Colonic mucosa (tissue), 4 donors: ENCODE measurements around the gene OCLN. TPM values are rescaled to one million over a fixed set of nuclear protein-coding genes. Genes with fewer than 3 reads are reported as not detected.
"Not testable (repeated sequence)": the region's sequence is repeated elsewhere in the genome, so short reads cannot be mapped to it uniquely, and the experiment has no call there.

Experiments used
- DNase-seq: peaks from one replicate; pipeline ENCODE4 v3.0.0-alpha.2; 2020
- H3K27ac ChIP-seq: fragments of 200-600 bp; one replicate; pipeline ENCODE4 v1.8.0; 2021
- H3K27me3 ChIP-seq: fragments of 200-600 bp; one replicate; pipeline ENCODE4 v1.8.0; 2021
- H3K36me3 ChIP-seq: fragments of 200-600 bp; one replicate; pipeline ENCODE4 v1.8.0; 2021
- H3K4me1 ChIP-seq: fragments of 200-600 bp; one replicate; pipeline ENCODE4 v1.8.0; 2021; ENCODE audit warnings: mild to moderate bottlenecking
- H3K4me3 ChIP-seq: fragments of 200-600 bp; one replicate; pipeline ENCODE4 v1.8.0; 2021
- H3K9ac ChIP-seq, 2 donors: one replicate each; pipeline ENCODE4 v1.7.0; 2013; ENCODE audit warnings: control low read depth in 2 of 2, low read depth in 2 of 2, low read length in 2 of 2
- H3K9me3 ChIP-seq: fragments of 200-600 bp; one replicate; pipeline ENCODE4 v1.8.0; 2021
- intact Hi-C: fragments of 100-400 bp; cut with DNase I; formaldehyde crosslinking; loops from one replicate; pipeline ENCODE4 v1.14.1; 2022
- total RNA-seq, 2 donors: library from RNA; stranded (reverse); fragmentation: NEBNext Ultra II Directional in 1 of 2; extraction: Animal tissue kit (Norgen Biotek cat#: 25700) in 1 of 2; gene quantifications; one replicate each; pipeline ENCODE4 v1.2.1, GENCODE V29; 2021
- TF ChIP-seq, protein P1 (sequence below): fragments of 200-600 bp; IDR thresholded peaks from one replicate; pipeline ENCODE4 v1.8.0; 2022; ENCODE audit warnings: antibody characterized with exemption, mild to moderate bottlenecking
- donor health status: healthy.
- donor health status: DM: no; HTN: no; CAD: no.
- donor health status: DM: no; HTN: no; CAD: no.

OCLN gene
- total RNA-seq, 2 donors from 2014 or later, result 115 to 176 TPM

DNA sequence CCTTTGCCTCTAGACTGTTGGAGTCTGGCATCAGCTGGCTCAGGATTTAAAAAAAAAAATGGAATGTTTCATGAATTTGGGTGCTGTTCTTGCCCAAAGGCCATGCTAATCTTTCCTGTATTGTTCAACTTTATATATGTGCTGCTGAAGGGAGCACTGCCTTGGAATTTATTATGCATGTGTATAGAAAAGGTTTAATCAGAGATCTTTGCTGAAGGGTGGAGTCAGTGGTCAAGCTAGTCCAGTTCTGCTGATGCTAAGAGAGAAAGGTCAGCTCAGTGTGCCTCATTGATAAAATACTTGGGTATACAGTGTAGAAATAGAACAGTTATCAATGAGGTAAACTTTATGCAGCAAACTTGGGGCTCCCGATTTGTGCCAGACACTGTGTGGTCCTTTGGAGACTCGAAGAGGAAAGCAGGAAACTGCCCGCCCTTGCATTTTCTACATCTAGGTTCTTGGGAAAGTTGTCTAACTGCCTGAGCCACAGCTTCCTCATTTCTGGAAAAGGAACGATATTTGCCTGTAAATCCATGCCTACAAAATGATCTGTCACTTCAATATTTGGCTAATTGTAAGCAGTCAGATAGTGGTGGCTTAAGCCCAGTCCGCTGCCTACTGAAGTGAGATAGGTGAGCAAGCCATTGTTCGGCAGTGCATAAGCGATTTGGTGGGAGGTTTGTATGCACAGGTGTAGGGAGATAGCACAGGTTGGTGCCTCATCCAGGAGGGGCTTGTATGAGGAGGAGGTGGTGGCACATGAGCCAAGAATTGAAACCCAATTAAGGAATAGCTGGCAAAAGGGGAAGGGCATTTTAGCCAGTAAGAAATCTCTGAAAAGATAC lies 38.2 kb downstream of the OCLN start:
- no peaks in the 10 kb centered on the region for H3K27me3 ChIP-seq
- H3K9ac ChIP-seq, result no peak overlapping the region
- H3K36me3 ChIP-seq, result no peaks in the 10 kb centered on the region
- H3K27ac ChIP-seq, result peak overlapping the region; percentile 27
- no peak for DNase-seq
- H3K4me3 ChIP-seq, result no peak overlapping the region
- no peaks in the 10 kb centered on the region for H3K9me3 ChIP-seq
- peaks cover 16% of the 10 kb centered on the region for H3K4me1 ChIP-seq
- TF ChIP-seq, protein P1, sequence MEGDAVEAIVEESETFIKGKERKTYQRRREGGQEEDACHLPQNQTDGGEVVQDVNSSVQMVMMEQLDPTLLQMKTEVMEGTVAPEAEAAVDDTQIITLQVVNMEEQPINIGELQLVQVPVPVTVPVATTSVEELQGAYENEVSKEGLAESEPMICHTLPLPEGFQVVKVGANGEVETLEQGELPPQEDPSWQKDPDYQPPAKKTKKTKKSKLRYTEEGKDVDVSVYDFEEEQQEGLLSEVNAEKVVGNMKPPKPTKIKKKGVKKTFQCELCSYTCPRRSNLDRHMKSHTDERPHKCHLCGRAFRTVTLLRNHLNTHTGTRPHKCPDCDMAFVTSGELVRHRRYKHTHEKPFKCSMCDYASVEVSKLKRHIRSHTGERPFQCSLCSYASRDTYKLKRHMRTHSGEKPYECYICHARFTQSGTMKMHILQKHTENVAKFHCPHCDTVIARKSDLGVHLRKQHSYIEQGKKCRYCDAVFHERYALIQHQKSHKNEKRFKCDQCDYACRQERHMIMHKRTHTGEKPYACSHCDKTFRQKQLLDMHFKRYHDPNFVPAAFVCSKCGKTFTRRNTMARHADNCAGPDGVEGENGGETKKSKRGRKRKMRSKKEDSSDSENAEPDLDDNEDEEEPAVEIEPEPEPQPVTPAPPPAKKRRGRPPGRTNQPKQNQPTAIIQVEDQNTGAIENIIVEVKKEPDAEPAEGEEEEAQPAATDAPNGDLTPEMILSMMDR, result no peak
- intact Hi-C loops, result no loop called here

DNA sequence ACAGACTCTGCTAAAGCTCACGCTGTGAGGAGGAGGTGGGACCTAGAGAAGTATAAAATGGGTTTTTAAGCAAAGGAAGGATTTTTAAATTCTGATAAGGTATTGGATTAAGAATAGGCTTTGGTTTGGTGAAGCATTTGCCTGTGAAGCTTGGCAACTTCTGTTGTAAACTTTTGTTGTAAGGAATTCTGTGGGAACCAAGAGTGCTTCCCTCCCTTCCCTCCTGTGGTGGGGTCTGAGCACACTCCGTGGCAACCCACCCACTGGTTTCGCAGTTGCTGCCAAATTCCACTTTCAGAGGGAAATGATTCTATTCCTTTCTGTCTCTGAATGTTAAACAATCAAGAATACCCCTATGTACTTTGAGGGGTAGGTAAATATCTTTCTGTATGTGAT lies 38.8 kb downstream of the OCLN start:
- TF ChIP-seq, protein P1, result no peak
- H3K9me3 ChIP-seq, result no peaks in the 10 kb centered on the region
- no peak overlapping the region for H3K4me3 ChIP-seq
- no peak for DNase-seq
- H3K9ac ChIP-seq, result peak overlapping the region in 1 of 2 donors; percentile 31
- H3K27ac ChIP-seq, result peak overlapping the region; percentile 27
- intact Hi-C loops, result no loop called here
- H3K4me1 ChIP-seq, result peaks cover 16% of the 10 kb centered on the region
- H3K27me3 ChIP-seq, result no peaks in the 10 kb centered on the region
- no peaks in the 10 kb centered on the region for H3K36me3 ChIP-seq

DNA sequence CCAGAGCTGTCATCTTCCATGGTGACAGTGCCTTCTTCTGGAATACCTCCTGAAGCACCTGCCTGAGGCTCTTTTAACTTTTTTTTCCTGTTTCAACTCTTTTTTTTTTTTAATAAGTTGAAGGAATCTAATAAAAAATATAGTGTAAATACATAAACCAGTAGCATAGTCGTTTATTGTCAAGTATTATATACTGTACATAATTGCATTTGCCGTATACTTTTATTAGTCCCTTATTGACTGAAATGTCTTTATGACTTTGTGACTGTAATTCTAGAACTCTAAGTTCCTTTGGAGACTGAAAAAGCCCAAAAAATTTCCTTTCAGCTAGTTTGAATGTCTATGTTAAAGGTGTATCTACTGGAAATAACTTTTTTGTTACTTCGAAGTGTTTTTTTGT lies 45.3 kb downstream of the OCLN start:
- H3K27ac ChIP-seq, H3K4me1 ChIP-seq, DNase-seq, H3K27me3 ChIP-seq, H3K36me3 ChIP-seq, intact Hi-C loops, H3K4me3 ChIP-seq, H3K9ac ChIP-seq, H3K9me3 ChIP-seq: not testable (repeated sequence)

DNA sequence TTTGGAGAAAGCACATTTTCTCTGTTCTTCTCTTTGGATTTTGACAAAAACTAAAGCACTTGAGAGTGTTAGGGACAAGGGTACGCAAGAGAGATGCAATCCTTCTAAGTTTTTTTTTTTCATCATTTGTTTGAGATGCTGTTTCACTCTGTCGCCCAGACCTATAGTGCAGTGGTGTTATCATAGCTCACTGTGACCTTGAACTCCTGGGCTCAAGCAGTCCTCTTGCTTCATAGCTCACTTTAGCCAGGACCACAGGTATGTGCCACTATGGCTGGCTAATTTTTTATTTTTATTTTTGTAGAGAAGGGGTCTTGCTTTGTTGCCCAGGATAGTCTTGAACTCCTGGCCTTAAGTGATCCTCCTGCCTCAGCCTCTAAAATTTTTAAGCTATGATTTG lies 46.1 kb downstream of the OCLN start:
- intact Hi-C loops, H3K4me1 ChIP-seq, DNase-seq, H3K36me3 ChIP-seq, H3K9ac ChIP-seq, H3K27ac ChIP-seq, H3K4me3 ChIP-seq, H3K27me3 ChIP-seq, H3K9me3 ChIP-seq: not testable (repeated sequence)

DNA sequence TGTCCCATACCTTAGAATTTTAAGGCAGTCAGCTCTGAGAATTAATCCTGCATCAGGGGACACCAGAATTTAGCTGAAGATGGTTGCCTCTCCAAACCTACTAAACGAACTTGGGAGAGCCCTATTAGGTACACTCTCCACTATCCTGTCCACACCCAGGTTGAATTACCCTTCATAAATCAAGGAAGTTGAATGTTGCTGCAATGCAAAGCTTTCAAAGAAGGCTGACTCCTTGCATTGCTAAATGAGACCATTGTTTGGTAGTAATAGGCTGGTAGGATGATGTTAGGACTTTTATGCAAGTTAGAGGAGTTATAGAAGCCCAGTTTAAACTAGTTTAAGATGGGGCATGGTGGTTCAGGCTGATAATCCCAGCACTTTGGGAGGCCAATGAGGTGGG lies 48.8 kb downstream of the OCLN start:
- DNase-seq, H3K9ac ChIP-seq, H3K9me3 ChIP-seq, H3K27ac ChIP-seq, H3K4me1 ChIP-seq, intact Hi-C loops, H3K4me3 ChIP-seq, H3K36me3 ChIP-seq, H3K27me3 ChIP-seq: not testable (repeated sequence)

DNA sequence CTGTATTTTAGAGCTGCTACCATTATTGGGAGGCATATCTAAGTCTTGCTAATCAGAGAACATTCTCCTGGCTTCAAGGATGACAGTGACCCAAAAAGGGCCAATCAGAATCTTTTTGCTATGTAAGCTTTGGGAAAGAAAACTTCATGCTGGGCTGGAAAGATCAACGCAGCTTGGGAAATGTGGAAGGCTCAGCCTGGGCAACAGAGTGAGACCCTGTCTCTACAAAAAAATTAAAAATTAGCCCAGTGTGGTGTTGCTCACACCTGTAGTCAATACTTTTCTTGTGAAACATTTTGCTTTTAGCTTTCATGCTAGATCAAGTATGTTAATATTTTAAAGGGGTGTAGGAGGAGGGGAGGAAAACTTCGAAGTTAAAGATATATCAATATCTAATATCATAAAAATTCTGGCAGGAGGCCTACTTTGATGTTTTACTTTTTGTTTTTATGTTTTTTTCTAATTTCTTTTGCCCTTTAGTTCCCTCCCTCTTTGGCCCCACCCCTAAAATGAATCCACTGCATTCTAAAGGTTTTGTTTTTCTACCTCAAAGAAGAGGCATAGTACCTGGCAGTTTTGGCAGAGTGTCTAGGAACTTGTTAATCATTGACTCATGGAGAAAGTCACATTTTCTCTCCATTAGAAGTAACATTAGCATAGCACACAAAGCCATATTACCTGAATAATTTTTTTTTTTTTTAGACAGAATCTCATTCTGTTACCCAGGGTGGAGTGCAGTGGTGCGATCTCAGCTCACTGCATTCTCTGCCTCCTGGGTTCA lies 50.4 kb downstream of the OCLN start:
- H3K27ac ChIP-seq, H3K9me3 ChIP-seq, H3K4me1 ChIP-seq, intact Hi-C loops, DNase-seq, H3K36me3 ChIP-seq, H3K9ac ChIP-seq, H3K27me3 ChIP-seq, H3K4me3 ChIP-seq: not testable (repeated sequence)

DNA sequence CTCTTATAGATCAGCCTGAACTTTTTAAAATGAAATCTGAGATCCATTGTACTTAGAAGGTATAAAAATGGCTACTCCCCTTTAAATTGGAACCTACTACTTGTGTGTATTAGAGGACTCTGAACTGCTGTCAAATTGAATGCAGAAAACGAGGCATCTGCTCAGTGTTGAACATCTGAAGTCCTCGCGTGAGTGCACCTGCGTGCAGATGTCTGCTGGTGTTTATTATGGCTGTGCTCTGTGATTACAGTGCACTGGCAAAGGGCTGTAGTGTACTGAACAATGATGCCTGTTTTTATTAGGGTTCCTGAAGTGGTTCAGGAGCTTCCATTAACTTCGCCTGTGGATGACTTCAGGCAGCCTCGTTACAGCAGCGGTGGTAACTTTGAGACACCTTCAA lies 52.0 kb downstream of the OCLN start:
- H3K9me3 ChIP-seq, H3K27me3 ChIP-seq, H3K4me3 ChIP-seq, H3K27ac ChIP-seq, H3K9ac ChIP-seq, intact Hi-C loops, H3K4me1 ChIP-seq, DNase-seq, H3K36me3 ChIP-seq: not testable (repeated sequence)

DNA sequence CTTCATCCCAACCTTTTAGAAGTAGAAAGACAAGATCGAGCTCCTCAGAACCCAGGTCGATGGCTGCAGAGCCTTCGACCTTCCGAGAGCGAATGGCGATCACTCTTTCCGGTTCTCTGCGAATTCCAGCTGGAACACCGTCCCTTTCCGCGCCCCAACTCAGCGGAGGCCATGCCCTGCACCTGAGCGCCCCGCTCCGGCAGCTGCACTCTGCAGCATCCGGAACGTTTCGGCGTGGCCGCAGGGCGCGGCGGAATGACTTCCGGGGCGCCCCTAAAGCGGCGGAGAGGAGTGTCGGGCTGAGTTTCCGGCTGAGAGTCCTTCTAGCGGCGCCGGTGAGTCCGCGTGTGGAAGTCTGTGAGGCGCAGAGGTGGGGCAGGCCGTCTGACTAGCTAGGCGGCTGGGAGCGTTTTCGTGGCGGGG lies 67.3 kb downstream of the OCLN start, which contains the start of gene GTF2H2C:
Gene GTF2H2C, plus strand, starts transcription at position 284 of the 423 bp plus-strand sequence. CDS start 4,942 bp downstream, outside the sequence.
- H3K27me3 ChIP-seq, intact Hi-C loops, H3K9me3 ChIP-seq, H3K4me1 ChIP-seq, H3K36me3 ChIP-seq: not testable (repeated sequence)
- peak within 1 kb of the TSS; percentile 53 for H3K27ac ChIP-seq
- peak within 1 kb of the TSS; percentile 26 to 39 for H3K9ac ChIP-seq
- H3K4me3 ChIP-seq, result peak within 1 kb of the TSS; percentile 27
- DNase-seq, result peak; percentile 83

DNA sequence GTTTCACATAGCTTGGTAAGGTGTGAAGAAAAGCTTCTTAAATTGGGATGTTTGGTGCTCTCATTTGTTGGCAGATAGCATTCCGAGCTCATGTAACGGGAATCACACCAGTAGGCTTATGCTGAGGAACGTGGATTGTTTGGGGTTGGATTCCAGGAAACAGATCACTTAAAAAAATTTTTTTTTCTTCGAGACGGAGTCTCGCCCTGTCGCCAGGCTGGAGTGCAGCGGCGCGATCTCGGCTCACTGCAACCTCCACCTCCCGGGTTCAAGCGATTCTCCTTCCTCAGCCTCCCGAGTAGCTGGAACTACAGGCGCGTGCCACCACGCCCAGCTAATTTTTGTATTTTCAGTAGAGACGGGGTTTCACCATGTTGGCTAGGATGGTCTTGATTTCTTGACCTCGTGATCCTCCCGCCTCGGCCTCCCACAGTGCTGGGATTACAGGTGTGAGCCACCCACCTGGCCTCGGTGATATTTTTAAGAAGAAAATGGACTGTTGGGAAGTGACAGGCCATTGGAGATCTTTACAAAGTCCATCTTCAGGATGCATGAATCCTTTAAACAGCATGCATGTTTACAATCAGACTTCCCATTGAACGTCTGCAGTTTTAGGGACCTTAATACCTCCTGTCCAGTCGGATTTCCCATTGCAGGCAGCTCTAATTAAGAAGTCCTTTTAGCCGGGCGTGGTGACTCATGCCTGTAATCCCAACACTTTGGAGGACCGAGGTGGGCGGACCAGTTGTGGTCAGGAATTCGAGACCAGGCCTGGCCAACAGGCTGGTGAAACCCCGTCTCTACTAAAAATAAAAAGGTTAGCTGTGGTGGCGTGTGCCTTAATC lies 68.2 kb downstream of the OCLN start:
- DNase-seq, H3K4me1 ChIP-seq, intact Hi-C loops, H3K27ac ChIP-seq, H3K27me3 ChIP-seq, H3K9me3 ChIP-seq, H3K36me3 ChIP-seq: not testable (repeated sequence)
- H3K4me3 ChIP-seq, result peak overlapping the region; percentile 13
- peak overlapping the region in 1 of 2 donors; percentile 24 for H3K9ac ChIP-seq

DNA sequence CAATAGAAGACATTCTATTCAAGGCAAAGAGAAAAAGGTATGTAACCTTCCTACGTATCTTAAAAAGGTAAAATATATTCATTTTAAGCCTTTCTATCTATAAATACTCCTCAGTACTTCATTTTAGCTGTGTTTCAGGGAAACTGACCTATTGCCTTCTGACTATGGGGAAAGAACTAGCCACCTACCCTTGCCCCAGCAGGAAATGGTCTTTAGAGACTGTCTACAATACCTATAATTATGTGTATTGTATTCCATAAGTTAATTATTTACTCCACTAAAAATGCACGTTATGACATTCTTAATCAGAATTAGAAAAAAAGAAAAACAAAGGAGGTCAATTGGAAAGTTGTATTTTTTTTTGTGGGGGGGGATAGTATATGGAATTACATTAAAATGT lies 73.6 kb downstream of the OCLN start:
- H3K9ac ChIP-seq, H3K36me3 ChIP-seq, intact Hi-C loops, H3K27me3 ChIP-seq, H3K9me3 ChIP-seq, DNase-seq, H3K4me3 ChIP-seq, H3K27ac ChIP-seq, H3K4me1 ChIP-seq: not testable (repeated sequence)

DNA sequence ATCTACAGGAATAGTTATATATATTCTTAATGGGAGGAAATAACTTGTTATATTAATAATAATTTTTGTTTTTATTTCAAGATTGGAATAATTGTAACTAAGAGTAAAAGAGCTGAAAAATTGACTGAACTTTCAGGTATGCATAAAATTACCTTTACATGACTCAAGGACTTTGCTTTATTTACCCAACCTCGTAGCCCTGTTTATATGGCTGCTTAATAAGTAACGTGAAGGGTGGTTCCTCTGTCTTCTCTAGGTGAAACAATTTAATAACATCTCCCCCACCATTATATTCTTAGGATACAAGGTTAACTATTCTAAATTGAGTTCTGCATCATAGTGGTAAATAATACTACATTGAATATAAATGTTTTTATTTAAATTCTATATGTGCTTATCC lies 75.5 kb downstream of the OCLN start:
- H3K27me3 ChIP-seq, H3K27ac ChIP-seq, H3K9ac ChIP-seq, H3K4me3 ChIP-seq, H3K9me3 ChIP-seq, H3K4me1 ChIP-seq, DNase-seq, H3K36me3 ChIP-seq, intact Hi-C loops: not testable (repeated sequence)
